Stimulated activated CD8-positive, alpha-beta memory T cell treated with anti-CD3 and anti-CD28 coated beads, Interleukin-12 subunit alpha, Interleukin-12 subunit beta, amount 100 ng/mL, for 24 hours (primary cell): ENCODE results near the gene CHRM2.
"Not testable (repeated sequence)": the region's sequence is repeated elsewhere in the genome, so short reads cannot be mapped to it uniquely, and the experiment has no call there.

Source experiments
- DNase-seq: peaks from one replicate; pipeline ENCODE4 v3.0.0-alpha.2; 2020; ENCODE audit errors: extremely low read depth

CHRM2 gene

DNA sequence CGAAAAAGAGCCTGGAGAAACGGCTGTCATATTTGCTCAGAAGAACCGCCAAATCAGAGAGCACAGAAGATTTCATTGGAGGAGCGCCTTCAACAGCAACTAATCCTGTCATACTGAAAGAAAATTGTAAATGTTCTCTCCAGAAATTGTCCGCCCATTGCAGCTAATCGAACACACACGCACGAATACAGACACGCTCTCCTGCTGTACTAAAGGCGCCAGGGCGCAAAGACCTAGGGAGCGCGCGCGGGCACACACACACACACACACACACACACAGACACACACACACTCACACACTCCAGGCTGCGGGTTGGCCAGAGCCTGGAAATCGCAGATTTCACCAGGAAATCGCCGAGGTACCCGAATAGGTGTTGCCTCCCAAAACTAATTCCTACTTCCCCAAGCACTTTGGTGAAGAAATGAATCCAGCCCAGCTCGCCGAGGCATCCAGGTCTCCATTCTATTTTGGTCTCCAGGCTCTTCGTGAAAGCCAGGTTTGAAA lies at the start of gene CHRM2:
TSS of gene CHRM2 (plus strand) at position 157 of the 505 bp plus-strand sequence. CDS start 146,214 bp downstream, outside the sequence.
- DNase-seq: no peak

DNA sequence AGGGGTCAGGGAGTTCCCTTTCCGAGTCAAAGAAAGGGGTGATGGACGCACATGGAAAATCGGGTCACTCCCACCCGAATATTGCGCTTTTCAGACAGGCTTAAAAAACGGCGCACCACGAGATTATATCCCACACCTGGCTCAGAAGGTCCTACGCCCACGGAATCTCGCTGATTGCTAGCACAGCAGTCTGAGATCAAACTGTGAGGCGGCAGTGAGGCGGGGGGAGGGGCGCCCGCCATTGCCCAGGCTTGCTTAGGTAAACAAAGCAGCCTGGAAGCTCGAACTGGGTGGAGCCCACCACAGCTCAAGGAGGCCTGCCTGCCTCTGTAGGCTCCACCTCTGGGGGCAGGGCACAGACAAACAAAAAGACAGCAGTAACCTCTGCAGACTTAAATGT lies 37.1 kb upstream of the CHRM2 start:
- not testable (repeated sequence) for DNase-seq

DNA sequence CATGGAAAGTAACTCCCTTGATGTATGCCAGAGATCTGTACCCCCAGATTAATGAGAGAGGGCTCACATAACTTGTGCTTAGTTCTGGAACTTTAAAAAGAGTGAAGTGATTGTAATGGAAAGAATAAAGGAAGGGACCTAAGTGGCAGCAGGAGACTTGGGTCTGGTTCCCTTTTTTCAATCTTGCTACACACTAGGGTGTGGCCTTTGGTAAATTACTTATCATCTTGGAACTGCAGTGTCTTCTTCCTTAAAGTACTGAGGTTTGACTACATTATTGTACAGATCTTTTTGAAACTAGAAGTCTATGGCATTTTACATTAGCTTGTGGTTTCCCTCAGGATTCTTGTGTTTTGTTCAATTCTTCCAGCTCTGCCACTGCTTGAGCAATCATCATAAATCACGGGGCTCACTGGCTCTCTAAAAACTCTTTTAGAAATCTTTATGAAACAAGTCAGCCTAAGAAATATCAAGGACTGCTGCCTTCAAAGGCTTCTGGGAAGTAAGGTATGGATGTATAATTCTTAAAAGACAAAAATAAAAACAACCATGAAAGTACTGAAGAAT lies 22.5 kb upstream of the CHRM2 start:
- DNase-seq: no peak

DNA sequence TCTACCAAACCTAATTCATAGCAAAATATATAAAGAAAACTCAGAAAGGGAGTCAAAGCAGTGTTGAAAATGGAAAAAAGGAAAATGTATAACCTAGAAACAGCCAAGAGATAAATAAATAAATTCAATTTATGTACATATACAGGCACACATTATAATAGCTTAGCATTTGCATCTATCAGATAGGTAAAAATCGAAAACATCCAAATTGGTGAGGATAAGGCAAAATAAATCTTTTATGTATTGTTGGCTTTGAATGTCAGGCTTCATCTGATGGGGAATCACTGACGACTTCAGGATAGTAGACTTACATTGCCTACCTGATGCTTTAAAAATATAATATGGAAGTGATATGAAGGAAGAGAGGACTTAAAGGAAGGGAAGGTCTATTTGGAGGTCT lies 20.6 kb upstream of the CHRM2 start:
- no peak for DNase-seq

DNA sequence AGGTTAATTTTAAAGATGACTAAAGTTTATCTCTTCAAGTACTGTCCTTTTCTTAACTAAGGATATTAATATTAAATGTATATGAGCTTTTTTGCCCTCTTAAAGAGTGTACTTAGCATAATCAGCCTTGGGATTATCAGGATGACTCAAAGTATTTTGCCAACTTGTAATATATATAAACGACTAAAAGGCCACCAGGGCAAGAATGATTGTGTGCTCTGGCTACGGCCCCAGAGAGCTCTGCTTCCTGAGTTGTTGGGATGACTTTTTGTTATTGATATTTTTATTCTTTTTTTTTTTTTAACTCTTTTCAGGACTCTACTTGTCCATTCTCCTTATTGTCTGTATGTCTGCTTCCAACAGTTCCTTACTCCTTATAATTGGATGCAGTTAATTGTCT lies 14.8 kb upstream of the CHRM2 start:
- DNase-seq: no peak

DNA sequence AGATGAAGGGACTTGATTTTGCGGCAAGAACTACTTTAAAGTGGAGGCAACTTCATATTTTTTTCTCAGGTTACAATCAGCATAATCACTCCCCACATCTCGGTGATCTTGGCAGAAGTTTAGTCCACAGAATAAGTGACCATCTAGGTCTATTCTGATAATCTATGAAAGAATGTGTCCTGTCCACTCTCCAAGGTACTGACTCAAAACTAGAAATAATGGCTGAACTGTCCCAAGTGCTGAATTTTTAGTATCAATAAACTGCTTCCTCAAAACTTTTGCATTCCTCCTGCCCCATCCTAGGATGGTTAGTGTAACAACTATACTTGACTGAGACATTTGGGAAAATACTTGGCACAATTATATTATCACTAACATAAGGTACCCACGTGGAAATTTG lies 10.9 kb upstream of the CHRM2 start:
- DNase-seq: no peak

DNA sequence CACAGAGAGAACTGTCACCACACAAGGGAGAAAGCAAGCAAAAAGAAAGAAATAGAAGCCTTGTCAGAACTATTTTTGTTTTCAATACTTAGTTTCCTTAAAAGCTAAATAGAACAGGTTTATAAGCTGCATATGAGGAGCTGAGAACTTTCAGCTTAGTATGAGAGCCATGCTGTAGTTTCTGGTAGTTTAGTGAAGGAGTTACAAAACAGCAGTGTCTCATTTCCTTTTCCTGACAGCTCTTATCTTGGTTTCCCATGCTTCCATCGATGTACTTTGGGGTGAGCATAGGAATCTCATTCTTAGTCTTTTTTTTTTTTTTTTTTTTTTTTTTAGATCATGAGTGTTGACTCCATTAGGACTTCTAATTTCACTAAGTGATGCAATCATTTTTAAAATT lies 8.6 kb upstream of the CHRM2 start:
- no peak for DNase-seq

DNA sequence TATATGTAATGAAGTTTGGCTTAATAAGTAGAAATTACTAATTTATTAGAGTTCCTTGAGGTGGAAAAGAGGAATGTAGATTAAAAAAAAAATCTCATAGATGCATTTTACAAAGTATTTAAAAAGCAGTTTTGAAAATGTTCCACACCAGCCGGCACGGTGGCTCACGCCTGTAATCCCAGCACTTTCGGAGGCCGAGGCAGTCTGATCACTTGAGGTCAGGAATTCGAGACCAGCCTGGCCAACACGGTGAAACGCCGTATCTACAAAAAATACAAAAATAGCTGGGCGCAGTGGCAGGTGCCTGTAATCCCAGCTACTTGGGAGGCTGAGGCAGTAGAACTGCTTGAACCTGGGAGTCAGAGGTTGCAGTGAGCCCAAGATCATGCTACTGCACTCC lies 3.2 kb upstream of the CHRM2 start:
- no peak for DNase-seq

DNA sequence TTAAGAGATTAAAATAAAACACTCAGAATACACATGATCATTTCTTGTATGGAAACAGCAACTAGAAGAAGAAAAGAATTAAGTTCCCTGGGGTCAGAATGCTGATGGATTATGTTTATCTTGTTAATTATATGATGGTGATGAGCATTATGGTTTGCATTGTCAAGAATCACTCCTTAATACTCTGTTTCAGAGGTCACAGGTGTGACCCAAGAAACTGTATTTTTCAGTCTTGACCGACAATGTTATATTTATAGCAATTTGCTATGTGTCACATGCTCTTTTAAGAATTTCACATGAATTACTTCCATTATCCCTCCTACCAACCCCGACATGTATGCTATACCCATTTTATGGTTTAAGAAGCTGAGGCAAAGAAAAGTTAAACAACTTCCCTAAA lies 2.7 kb upstream of the CHRM2 start:
- no peak for DNase-seq

DNA sequence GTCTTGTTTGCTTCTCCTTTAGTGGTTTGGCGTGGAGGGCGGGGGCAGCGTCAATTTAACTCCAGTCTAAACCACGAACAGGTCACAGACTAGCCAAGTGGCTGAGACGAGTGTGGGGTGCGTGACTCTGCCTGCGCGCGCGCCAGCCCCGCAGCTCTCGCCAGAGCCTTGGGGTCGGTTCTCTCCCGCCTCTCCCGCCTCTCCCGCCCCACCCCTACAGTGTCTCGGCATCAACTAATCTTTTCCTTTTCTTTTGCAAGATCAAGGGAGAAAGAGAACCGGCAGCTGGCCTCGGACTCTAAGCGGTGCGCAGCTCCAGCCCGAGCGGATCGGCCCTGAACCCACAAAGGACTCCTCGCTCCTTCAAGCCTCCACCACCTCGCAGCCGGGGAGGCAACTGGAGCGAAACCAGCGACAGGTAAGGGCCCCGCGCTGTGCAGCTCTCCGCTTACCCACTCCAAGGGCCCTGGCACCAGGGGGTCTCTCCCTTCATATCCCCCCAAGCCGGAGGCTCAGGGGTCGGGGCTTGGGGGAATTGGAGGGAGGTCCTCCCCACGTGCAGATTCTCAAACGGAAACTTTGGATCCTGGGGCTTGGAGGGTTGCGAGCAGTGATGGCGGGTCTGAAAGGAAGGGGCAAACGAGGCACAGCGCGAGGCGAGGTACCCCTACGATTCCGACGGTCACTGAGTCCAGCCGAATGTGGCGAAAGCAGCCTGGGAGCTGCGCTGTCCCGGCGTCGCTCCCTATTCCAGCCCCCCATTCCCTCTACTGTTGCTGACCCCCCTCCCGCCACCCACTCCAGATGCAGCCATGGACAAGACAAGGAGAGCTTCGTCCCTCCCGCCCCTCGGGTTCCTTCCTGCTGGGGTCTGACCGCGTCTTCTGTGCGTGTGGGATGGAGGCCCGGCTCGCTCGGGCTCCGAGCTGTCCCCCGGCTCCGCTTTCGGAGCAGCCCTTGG lies 829 bp downstream of the CHRM2 start:
- DNase-seq: no peak

DNA sequence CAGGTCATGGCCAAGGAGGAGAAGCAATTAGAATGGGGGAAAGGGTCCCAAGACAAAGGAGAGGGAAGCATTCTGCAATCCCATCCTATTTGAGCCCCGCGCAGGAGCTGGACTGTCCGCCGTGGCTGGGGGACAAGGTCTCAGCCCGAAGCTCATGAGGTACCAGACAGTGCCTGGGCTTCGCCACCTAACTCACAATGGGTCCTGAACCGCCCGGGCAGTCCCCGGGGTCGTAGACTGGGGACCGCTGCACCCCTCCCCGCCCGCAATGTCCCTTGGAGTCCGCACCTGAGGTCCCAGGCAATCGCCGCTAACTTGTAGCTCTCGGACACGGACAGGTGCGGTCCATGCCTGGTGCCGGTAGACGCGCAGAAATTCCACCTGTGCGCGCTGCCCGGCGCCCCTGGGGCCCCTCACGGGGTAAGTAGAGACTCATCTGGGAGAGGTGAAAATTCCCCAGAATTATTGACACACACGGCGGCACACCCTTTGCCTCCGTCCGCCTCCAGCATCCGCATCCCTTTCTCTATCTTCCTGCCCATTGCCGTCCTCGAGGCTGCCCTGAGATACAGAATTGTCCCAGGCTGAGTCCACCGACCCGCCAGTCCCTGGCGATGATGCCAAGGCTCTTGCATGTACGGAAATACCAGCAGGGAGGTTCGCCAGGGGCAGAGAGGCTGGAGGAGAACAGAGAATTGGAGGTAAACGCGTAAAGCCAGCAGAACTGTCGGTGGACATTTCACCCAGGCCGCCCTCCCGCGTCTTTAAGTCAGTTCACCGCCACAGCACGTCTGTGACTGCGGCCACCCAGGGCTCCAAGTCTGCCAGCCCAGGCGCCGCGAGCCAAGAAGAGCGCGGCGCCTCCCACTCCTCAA lies 1.8 kb downstream of the CHRM2 start:
- no peak for DNase-seq

DNA sequence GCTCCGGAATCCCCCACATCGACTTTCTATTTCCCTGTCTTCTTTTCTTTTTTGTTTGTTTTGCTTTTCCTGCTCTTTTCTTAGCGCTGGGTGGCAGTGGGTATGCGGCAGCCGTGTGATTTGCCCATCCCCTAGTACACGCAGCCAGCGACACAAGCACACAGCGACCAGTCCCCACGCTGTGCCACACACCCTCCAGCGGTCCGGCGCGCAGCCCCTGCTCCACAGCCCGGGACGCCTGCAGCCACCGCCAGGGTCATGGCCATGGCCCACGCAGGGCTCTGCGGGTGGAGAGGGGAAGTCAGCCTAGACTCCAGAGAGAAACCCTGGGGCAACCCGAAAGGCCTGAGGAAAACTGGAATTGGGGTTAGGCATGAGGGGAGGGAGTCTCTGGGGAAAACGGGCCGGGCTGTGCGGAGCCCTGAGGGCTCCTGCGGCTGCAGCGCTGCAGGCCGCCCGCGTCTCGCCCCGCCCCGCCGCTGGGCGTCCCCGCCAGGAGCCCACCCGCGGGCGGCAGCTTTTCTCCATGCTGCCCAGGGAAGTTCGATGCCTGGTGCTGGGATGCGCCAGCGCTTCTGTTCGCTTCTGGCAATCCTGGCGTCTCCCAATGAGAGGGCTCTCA lies 2.5 kb downstream of the CHRM2 start:
- no peak for DNase-seq

DNA sequence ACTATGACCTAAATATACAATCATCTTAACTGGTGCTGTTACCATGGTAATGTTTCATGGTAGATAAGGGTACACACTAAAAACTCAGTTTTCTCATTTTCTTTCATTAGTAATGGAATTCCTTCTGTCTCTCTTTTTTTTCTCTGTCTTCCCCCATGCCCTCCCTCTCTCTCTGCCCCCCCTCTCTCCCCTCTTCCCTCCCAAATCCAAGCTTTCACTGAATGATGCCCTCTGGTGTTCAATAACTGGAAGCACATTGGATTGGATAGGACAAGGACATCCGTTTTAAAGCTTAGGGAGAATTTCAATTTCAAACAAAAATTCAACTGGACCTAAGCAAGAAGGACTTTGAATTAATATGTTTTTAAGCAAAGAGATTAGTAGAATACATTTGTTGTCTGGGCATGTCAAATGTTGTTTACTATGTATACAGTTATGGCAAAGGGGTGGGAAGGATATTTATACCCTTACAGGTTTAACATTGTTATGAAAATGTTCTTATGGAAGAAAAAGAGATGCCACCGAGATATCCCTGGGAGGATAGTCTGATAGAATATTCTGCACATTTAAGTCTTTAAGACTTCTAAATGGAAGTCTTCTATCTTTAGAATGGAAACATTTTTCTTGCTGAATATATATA lies 6.1 kb downstream of the CHRM2 start:
- no peak for DNase-seq

DNA sequence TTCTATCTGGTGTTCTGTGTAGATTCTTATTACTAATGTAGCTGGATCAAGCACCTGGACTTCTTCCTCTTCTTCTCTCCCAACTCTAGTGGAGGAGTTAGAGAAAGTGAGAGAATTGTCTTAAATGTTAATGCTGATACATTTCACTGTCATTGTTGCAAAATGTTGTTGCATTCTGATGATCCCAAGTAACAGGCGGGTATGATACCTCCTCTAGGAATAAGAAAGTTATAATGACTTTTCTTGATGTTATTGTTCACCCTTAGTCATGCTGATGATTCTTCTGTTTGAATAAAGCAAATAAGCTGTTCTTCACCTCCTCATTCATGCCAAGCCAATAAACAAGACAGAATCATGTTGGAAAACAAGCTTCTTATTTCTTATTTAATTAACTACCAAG lies 9.1 kb downstream of the CHRM2 start:
- no peak for DNase-seq

DNA sequence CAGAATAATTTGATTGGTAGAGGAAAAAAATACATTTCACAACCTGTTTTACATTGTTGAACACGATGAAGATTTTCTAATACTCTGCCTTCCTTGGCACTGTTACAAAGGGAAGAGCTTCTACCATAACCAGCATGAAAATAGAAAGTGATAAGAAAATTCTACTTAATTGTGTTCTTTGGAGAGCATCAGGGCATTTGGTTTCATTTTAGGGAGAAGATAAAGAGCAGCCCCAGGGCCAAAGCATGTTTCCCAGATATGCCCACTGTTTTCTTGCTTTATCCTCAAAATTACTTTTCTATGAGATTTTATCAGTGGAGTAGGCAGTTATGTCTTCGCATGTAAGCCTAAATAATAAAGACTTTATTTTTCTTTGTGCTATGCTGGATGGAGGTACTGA lies 9.5 kb downstream of the CHRM2 start:
- no peak for DNase-seq

DNA sequence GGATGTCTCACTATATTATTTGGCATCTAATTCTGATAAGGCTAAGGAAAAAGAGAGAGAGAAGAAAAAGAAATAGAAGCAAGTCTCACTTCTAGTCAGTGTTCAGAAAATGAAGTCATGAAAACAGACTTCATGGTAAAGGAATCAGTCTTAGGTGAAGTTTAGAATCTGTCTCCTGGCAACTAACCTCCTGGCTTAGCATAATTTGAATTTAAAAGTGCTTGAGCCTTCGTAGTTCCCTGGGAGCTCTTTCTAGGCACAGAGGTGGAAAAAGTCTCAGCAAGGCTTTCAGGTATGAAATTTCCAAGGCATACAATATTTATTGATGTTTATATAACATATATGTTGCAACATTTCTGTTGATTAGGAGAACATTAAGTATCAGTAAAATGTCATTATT lies 10.4 kb downstream of the CHRM2 start:
- DNase-seq: no peak

DNA sequence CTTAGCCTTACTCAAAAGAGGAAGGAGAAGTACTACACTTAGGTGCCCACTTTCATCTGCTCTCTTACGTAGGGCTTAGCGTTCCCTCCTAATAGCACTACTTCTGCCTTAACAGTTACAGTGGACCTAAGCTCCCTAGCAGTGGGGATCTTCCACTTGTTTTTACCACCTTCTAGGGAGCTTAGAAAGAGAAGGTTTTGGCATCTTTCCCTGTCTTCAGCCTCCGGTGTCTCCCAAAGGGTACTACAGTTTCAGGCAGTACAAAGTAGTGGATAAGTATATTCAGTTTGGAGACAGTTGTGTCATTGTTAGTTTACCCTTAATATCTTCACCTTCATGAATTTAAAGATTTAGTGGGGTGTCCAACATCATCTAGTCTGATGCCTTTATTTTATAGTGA lies 14.6 kb downstream of the CHRM2 start:
- DNase-seq: no peak

DNA sequence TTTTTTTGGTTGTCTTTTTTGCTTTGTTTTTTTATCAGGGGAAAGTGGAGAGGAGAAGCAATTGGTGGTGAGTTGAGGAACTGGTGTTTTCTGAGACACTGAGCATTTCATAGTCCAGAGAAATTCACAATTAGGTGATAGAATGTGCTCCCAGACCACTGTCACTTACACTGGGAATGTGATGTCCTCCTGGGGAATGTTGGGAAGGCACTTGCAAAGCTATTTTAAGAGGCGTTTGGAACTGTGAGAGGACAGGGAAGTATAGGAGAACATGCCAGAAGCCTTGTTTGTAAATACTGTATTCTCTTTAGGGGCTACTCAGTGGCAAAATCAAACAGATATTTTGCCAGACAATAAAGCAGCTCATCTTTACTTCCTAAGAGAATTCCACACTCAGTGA lies 16.0 kb downstream of the CHRM2 start:
- DNase-seq: no peak

DNA sequence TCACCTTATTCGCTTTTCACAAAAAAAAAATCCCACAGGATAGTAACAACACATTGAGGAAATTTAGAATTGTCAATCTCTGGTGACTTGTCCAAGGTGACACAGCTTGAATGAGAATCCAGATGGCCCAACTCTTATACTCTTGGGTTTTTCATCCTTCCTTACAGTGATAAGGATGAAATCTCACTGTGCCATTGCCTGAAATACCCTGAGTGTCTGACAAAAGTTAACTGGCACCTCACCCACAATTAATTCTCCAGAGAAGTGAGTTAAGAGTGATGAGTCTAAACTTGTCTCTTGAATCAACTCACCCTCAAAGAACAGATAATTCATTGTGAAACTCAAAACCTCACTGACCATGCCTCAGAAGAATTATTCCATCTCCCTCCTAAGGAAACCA lies 18.9 kb downstream of the CHRM2 start:
- no peak for DNase-seq

DNA sequence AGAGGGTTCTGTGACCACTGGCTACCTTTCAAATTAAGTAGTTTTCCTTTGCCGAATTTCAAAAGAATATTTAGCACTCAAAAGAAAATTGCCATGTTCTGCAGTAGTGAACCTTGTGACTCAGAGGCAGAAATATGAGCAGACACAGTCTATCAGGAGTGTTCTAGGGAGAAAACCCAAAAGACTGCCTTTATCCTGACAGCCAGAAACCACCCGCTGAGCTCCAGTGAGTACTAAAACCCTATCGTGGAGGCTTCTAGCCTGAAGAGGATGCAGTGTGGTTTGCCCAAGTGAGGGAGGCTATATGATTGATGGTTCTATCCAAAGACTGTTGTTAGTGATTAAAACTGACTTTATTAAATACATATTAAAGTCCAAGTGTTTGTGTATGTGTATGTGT lies 21.9 kb downstream of the CHRM2 start:
- DNase-seq: no peak

DNA sequence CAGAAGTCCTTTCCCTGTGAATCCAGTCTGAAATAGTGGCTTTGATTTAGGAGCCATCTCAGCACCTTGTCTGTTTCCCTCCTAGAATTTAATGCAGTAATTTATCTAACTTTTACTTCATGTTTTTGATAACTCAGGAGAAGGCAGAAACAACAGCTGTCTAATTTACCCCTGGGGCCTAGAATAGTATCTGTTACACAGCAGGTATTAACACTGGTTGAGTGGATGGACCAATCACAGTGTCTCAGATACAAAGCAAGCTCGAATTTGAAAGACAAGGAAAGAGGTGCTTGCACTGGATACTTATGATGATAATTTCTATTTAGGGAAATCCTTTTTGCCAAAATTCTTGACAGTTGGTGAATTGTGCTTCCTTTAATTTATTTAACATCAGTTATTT lies 23.4 kb downstream of the CHRM2 start:
- no peak for DNase-seq
